Kidney capillary endothelial cell (primary cell): ENCODE data around the gene GP2.
A peak's percentile ranks its signal among the peaks of the same experiment; 100 is the strongest.

Experiments used
- DNase-seq: peaks from one replicate; pipeline ENCODE4 v3.0.0-alpha.2; 2018; ENCODE audit warnings: low spot score

Gene GP2

GRCh38 chr16:20306401-20306800 is 20.9 kb downstream of the GP2 start:
- DNase-seq, result no peak

GRCh38 chr16:20303012-20303411 is 24.3 kb downstream of the GP2 start:
- DNase-seq, result no peak

GRCh38 chr16:20302389-20302788 is 24.9 kb downstream of the GP2 start:
- no peak for DNase-seq

- DNase-seq, result peak; percentile 18
Measured at GRCh38 chr16:20301840-20302239, 25.5 kb downstream of the GP2 start.

- DNase-seq, result peak; percentile 57
Measured at GRCh38 chr16:20300312-20301097, 26.8 kb downstream of the GP2 start.

GRCh38 chr16:20298452-20298851 is 28.9 kb downstream of the GP2 start:
- no peak for DNase-seq

GRCh38 chr16:20291208-20292206 is 35.8 kb downstream of the GP2 start:
- DNase-seq, result no peak

GRCh38 chr16:20289571-20289970 is 37.7 kb downstream of the GP2 start:
- no peak for DNase-seq

- no peak for DNase-seq
Measured at GRCh38 chr16:20285993-20286499, 41.3 kb downstream of the GP2 start.

- no peak for DNase-seq
Measured at GRCh38 chr16:20280259-20280658, 47.1 kb downstream of the GP2 start.

- DNase-seq, result no peak
Measured at GRCh38 chr16:20271893-20272292, 55.4 kb downstream of the GP2 start.

- DNase-seq, result no peak
Measured at GRCh38 chr16:20268409-20268808, 58.9 kb downstream of the GP2 start.

GRCh38 chr16:20265019-20265418 is 62.3 kb downstream of the GP2 start:
- DNase-seq, result no peak

- DNase-seq, result no peak
Measured at GRCh38 chr16:20263138-20263855, 64.0 kb downstream of the GP2 start.

- DNase-seq, result no peak
Measured at GRCh38 chr16:20262248-20262647, 65.1 kb downstream of the GP2 start.

GRCh38 chr16:20260215-20261009 is 66.9 kb downstream of the GP2 start:
- DNase-seq, result peak; percentile 0
